Transverse colon (tissue), 4 donors: ENCODE measurements around the gene P2RY13. TPM values are rescaled to one million over a fixed set of nuclear protein-coding genes. Genes with fewer than 3 reads are reported as not detected.

Experiments used
- DNase-seq: peaks from one replicate; pipeline ENCODE4 v3.0.0-alpha.2; 2019
- H3K27ac ChIP-seq, 4 donors: fragments of 200-600 bp; sonication (generic); 2 replicates each; pipeline ENCODE4 v1.5.1; 2016 to 2018; ENCODE audit warnings: inconsistent platforms in 4 of 4
- H3K27me3 ChIP-seq: fragments of 200-600 bp; sonication (generic); 2 replicates; pipeline ENCODE4 v1.5.1; 2017; ENCODE audit warnings: inconsistent platforms
- H3K36me3 ChIP-seq, 4 donors: fragments of 200-600 bp; sonication (generic); 2 replicates each; pipeline ENCODE4 v1.5.1; 2017 to 2019; ENCODE audit warnings: inconsistent platforms in 4 of 4
- H3K4me1 ChIP-seq, 4 donors: fragments of 200-600 bp; sonication (generic); 2 replicates each; pipeline ENCODE4 v1.5.1; 2017 to 2020; ENCODE audit warnings: inconsistent platforms in 4 of 4
- H3K4me3 ChIP-seq, 4 donors: fragments of 200-600 bp; sonication (generic); 1 replicate in 1 of 4; 2 replicates in 3 of 4; pipeline versions ENCODE4 v1.5.1 to v1.6.1; 2017 to 2019; ENCODE audit warnings: inconsistent platforms in 4 of 4
- H3K9me3 ChIP-seq, 2 donors: fragments of 200-600 bp; sonication (generic); 2 replicates each; pipeline ENCODE4 v1.5.1; 2017 to 2019; ENCODE audit warnings: inconsistent platforms in 2 of 2
- CTCF ChIP-seq, 5 experiments: fragments of 200-600 bp in 3 of 5; fragments of 450-650 bp in 2 of 5; sonication (generic) in 3 of 5; IDR thresholded peaks; 1 replicate in 2 of 5; 2 replicates in 3 of 5; pipeline ENCODE4 v1.5.1; 2016 to 2017; ENCODE audit warnings: antibody characterized with exemption in 5 of 5, inconsistent platforms in 3 of 5, mild to moderate bottlenecking in 2 of 5, moderate library complexity in 1 of 5
- EP300 ChIP-seq: sonication (generic); formaldehyde crosslinking; IDR thresholded peaks from one replicate; pipeline ENCODE4 v1.6.1; 2017; ENCODE audit warnings: antibody characterized with exemption, low read depth
- POLR2A ChIP-seq: fragments of 450-650 bp; IDR thresholded peaks from one replicate; pipeline ENCODE4 v1.6.1; 2016; ENCODE audit warnings: antibody characterized with exemption, mild to moderate bottlenecking, moderate library complexity
- POLR2AphosphoS5 ChIP-seq, 3 donors: sonication (generic); formaldehyde crosslinking; IDR thresholded peaks; one replicate each; pipeline ENCODE4 v1.6.1; 2016; ENCODE audit warnings: antibody characterized with exemption in 3 of 3
- WGBS, 2 donors: methylation state at CpG; one replicate each; pipeline ENCODE4 v1.1.5; 2018; ENCODE audit warnings: low coverage in 1 of 2; 5-methylcytosine and 5-hydroxymethylcytosine counted together
- in situ Hi-C, 4 donors: fragments of 200-750 bp; cut with MboI; loops; one replicate each; pipeline versions ENCODE4 v1.15.0 to v1.15.1; 2017; ENCODE audit warnings: low sequenced_read_pairs in 3 of 4, low pct_ligation_motif_present in 1 of 4, low pct_unique_long_range_greater_than_20kb in 1 of 4
- intact Hi-C: fragments of 100-400 bp; cut with DNase I; formaldehyde crosslinking; loops from one replicate; pipeline ENCODE4 v1.15.1; 2023; ENCODE audit warnings: low total_unique reads
- total RNA-seq, 4 donors: library from RNA; depleted of rRNA; stranded (reverse); fragments of >200 nt; gene quantifications; one replicate each; pipeline ENCODE4 v1.1.0, GENCODE V29; 2016

Gene P2RY13
- total RNA-seq, 4 donors from 2014 or later = 0.40 to 1.4 (median 0.41) TPM; not detected in 1

GRCh38 chr3:151318313-151318712, 11.0 kb downstream of the P2RY13 start:
- Histone ChIP-seq H3K27me3 (no peaks in the 10 kb centered on the region), H3K9me3 (no peaks in the 10 kb centered on the region), H3K36me3 (no peaks in the 10 kb centered on the region), H3K4me1 (no peaks in the 10 kb centered on the region), H3K4me3 (no peak overlapping the region), H3K27ac (no peak overlapping the region)
- TF ChIP-seq CTCF (IDR thresholded peaks at IDR 0.05) (no peak), POLR2AphosphoS5 (IDR thresholded peaks at IDR 0.05) (no peak), EP300 (no peak), POLR2A (no peak)
- intact Hi-C loops = no loop called here
- in situ Hi-C loops = no loop called here
- DNase-seq = no peak

GRCh38 chr3:151316267-151316991, 12.9 kb downstream of the P2RY13 start, which contains the start of gene GPR87:
Gene GPR87 (minus strand): TSS chr3:151316820. CDS start chr3:151300100, 16,720 bp downstream.
- WGBS, 2 donors = 65 to 72% methylated on average over 5 to 7 of the region's 7 CpGs
- in situ Hi-C loops (no loop called here), intact Hi-C loops (no loop called here)
- Histone ChIP-seq H3K27ac (no peak within 1 kb of the TSS), H3K4me1 (no peaks in the 10 kb centered on the region), H3K4me3 (no peak within 1 kb of the TSS), H3K36me3 (no peaks in the 10 kb centered on the region), H3K9me3 (no peaks in the 10 kb centered on the region), H3K27me3 (no peaks in the 10 kb centered on the region)
- no peak for DNase-seq
- TF ChIP-seq POLR2AphosphoS5 (IDR thresholded peaks at IDR 0.05) = no peak

- in situ Hi-C loops = no loop called here
- Histone ChIP-seq H3K4me1 (no peaks in the 10 kb centered on the region), H3K4me3 (no peak overlapping the region), H3K9me3 (no peaks in the 10 kb centered on the region), H3K27me3 (no peaks in the 10 kb centered on the region), H3K27ac (no peak overlapping the region), H3K36me3 (no peaks in the 10 kb centered on the region)
- DNase-seq = no peak
- no peak for TF ChIP-seq POLR2A
- no peak for TF ChIP-seq POLR2AphosphoS5 (IDR thresholded peaks at IDR 0.05)
- TF ChIP-seq EP300 = no peak
- TF ChIP-seq CTCF (IDR thresholded peaks at IDR 0.05) = no peak
- 92% methylated on average over 2 of the region's 2 CpGs for WGBS, 2 donors
- intact Hi-C loops = no loop called here
Observed at GRCh38 chr3:151315846-151316245, 13.5 kb downstream of the P2RY13 start.

GRCh38 chr3:151315136-151315535, 14.2 kb downstream of the P2RY13 start:
- WGBS, 2 donors = 82 to 96% methylated on average over 2 of the region's 2 CpGs
- no peaks in the 10 kb centered on the region for H3K4me1 ChIP-seq
- no peak overlapping the region for H3K4me3 ChIP-seq
- in situ Hi-C loops (no loop called here), intact Hi-C loops (no loop called here)
- no peaks in the 10 kb centered on the region for H3K27me3 ChIP-seq
- H3K27ac ChIP-seq = no peak overlapping the region
- no peaks in the 10 kb centered on the region for H3K36me3 ChIP-seq
- DNase-seq = no peak
- no peaks in the 10 kb centered on the region for H3K9me3 ChIP-seq
- TF ChIP-seq CTCF (IDR thresholded peaks at IDR 0.05) (no peak), EP300 (no peak), POLR2A (no peak)

GRCh38 chr3:151314593-151314992, 14.8 kb downstream of the P2RY13 start:
- Histone ChIP-seq H3K27ac (no peak overlapping the region), H3K36me3 (no peaks in the 10 kb centered on the region), H3K4me3 (no peak overlapping the region), H3K9me3 (no peaks in the 10 kb centered on the region), H3K4me1 (no peaks in the 10 kb centered on the region), H3K27me3 (no peaks in the 10 kb centered on the region)
- intact Hi-C loops = no loop called here
- DNase-seq = no peak
- WGBS, 2 donors = 83 to 89% methylated on average over 2 to 5 of the region's 5 CpGs
- TF ChIP-seq POLR2A = no peak
- TF ChIP-seq CTCF (IDR thresholded peaks at IDR 0.05) = no peak
- TF ChIP-seq EP300 = no peak
- no peak for TF ChIP-seq POLR2AphosphoS5 (IDR thresholded peaks at IDR 0.05)
- in situ Hi-C loops = no loop called here
